Measurements from ENCODE around the gene APRT. TPM values are rescaled to one million over a fixed set of nuclear protein-coding genes. Genes with fewer than 3 reads are reported as not detected.
A peak's percentile ranks its signal among the peaks of the same experiment; 100 is the strongest.

The APRT gene
- total RNA-seq, 1 donor from 2014 or later = 153 TPM

DNA sequence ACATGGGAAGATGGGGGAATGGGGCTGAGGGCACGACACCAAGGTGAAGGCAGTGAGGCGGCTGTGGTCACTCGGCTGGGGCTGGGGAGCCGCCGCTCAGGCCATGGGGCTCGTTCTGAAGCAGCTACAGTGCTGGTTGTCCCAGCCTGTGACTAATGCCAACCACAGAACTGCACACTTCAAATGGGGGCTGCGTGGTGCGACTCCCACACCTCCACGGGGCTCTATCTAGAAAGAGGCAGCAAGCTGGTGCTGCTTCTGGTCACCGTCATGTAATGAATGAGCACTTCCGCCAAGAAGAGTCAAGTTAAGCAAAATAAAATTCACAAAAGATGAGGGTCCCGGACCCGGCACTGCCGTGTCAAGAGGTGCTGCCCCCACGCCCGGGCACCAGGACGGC is 25.1 kb upstream of the APRT start:
- Histone ChIP-seq H3K36me3 (ENCODE audit: control insufficient read depth, insufficient read depth, low read length) (peaks cover 19% of the 10 kb centered on the region), H3K4me3 (ENCODE audit: low read depth, low read length) (no peak overlapping the region), H3K27me3 (ENCODE audit: control insufficient read depth, insufficient read depth, low read length) (no peaks in the 10 kb centered on the region)
- FAIRE-seq (no peak), DNase-seq (ENCODE audit: low read depth) (no peak)
- TF ChIP-seq, protein P1, sequence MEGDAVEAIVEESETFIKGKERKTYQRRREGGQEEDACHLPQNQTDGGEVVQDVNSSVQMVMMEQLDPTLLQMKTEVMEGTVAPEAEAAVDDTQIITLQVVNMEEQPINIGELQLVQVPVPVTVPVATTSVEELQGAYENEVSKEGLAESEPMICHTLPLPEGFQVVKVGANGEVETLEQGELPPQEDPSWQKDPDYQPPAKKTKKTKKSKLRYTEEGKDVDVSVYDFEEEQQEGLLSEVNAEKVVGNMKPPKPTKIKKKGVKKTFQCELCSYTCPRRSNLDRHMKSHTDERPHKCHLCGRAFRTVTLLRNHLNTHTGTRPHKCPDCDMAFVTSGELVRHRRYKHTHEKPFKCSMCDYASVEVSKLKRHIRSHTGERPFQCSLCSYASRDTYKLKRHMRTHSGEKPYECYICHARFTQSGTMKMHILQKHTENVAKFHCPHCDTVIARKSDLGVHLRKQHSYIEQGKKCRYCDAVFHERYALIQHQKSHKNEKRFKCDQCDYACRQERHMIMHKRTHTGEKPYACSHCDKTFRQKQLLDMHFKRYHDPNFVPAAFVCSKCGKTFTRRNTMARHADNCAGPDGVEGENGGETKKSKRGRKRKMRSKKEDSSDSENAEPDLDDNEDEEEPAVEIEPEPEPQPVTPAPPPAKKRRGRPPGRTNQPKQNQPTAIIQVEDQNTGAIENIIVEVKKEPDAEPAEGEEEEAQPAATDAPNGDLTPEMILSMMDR (IDR thresholded peaks at IDR 0.05; ENCODE audit: insufficient read depth, low read length, severe bottlenecking) = no peak

DNA sequence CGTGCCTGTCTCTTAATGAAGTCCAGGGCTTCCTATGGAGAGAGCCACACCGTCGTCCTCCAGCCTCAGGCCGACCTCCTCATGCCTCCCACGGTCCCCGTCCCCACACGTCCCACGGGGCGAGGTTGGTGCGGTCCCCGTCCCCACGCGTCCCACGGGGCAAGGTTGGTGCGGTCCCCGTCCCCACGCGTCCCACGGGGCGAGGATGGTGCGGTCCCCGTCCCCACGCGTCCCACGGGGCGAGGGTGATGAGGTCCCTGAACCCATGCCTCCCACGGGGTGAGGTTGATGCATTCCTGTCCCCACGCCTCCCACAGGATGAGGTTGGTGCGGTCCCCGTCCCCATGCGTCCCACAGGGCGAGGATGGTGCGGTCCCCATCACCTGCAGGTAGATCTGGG is 24.1 kb upstream of the APRT start:
- peaks cover 19% of the 10 kb centered on the region for H3K36me3 ChIP-seq (ENCODE audit: control insufficient read depth, insufficient read depth, low read length)
- FAIRE-seq (no peak), DNase-seq (ENCODE audit: low read depth) (no peak)

DNA sequence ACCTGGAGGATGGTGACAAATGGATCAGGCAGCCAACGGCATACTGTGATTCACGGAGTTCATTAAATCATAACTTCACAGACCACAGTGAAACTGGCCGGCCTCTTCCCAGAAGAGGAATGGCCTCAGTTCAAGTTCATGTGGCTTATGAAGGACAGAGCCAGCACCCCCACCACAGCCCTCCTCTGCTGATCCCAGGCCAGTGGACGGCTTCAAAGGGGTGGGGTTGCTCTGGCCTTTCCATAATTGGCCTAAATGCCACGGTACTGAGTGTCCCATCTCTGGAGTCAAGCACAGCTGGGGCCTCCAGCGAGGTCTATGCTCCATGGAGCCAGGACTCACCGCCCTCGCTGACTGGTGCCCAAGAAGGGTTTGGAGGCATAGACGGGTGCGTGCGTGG is 23.7 kb upstream of the APRT start:
- Histone ChIP-seq H3K27me3 (ENCODE audit: control insufficient read depth, insufficient read depth, low read length) (no peaks in the 10 kb centered on the region), H3K36me3 (ENCODE audit: control insufficient read depth, insufficient read depth, low read length) (peaks cover 16% of the 10 kb centered on the region), H3K4me3 (ENCODE audit: low read depth, low read length) (no peak overlapping the region)
- no peak for DNase-seq (ENCODE audit: low read depth)
- TF ChIP-seq, protein P1 (IDR thresholded peaks at IDR 0.05; ENCODE audit: insufficient read depth, low read length, severe bottlenecking) = no peak
- no peak for FAIRE-seq

More for the DNA sequence above, 24.1 kb upstream of the APRT start:
- Histone ChIP-seq H3K4me3 (ENCODE audit: low read depth, low read length) (no peak overlapping the region), H3K27me3 (ENCODE audit: control insufficient read depth, insufficient read depth, low read length) (no peaks in the 10 kb centered on the region)
- TF ChIP-seq, protein P1 (IDR thresholded peaks at IDR 0.05; ENCODE audit: insufficient read depth, low read length, severe bottlenecking) = no peak

DNA sequence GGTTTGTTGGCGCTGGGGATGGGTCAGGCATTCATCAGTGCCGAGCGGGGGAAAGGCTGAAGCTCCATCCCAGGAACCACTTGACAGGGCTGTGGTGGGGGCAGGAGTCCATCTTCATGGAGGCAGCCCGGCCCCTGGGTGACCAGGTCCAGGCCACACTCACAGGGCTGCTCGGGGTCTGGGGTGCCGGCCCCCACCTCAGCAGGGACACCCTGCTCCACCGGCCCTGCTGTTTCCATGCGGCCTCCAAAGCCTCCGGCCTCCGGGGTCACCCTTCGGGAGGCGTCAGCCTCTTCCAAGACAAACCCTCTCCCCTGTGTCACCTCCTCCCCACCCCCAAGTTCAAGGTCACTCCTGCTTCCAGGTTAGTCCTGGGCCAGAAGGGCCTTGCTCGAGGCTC is 22.9 kb upstream of the APRT start:
- TF ChIP-seq, protein P1 (IDR thresholded peaks at IDR 0.05; ENCODE audit: insufficient read depth, low read length, severe bottlenecking) = no peak
- FAIRE-seq (no peak), DNase-seq (ENCODE audit: low read depth) (no peak)
- H3K4me3 ChIP-seq (ENCODE audit: low read depth, low read length) = no peak overlapping the region
- peaks cover 11% of the 10 kb centered on the region for H3K36me3 ChIP-seq (ENCODE audit: control insufficient read depth, insufficient read depth, low read length)
- H3K27me3 ChIP-seq (ENCODE audit: control insufficient read depth, insufficient read depth, low read length) = no peaks in the 10 kb centered on the region

DNA sequence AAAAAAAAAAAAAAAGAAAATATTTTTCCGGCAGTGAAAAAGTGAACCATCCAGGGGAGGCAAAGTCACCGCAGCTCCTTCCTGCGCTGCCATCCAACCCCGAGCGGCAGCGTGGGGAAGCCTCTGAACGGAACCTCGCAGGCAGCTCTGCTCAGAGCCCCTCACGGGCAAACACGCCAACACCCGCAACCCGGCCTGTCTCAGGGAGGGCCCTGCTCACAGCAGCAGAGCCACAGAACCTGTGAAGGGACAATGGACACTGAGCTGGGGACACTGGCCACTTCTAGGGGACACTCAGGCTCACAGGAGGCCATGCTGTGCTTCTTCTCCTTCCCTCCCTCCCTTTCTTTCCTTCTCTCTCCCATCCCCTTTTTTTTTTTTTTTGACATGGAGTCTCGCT is 21.4 kb upstream of the APRT start:
- FAIRE-seq (no peak), DNase-seq (ENCODE audit: low read depth) (no peak)
- H3K36me3 ChIP-seq (ENCODE audit: control insufficient read depth, insufficient read depth, low read length) = peaks cover 6% of the 10 kb centered on the region
- H3K4me3 ChIP-seq (ENCODE audit: low read depth, low read length) = no peak overlapping the region
- H3K27me3 ChIP-seq (ENCODE audit: control insufficient read depth, insufficient read depth, low read length) = no peaks in the 10 kb centered on the region
- TF ChIP-seq, protein P1 (IDR thresholded peaks at IDR 0.05; ENCODE audit: insufficient read depth, low read length, severe bottlenecking) = no peak

DNA sequence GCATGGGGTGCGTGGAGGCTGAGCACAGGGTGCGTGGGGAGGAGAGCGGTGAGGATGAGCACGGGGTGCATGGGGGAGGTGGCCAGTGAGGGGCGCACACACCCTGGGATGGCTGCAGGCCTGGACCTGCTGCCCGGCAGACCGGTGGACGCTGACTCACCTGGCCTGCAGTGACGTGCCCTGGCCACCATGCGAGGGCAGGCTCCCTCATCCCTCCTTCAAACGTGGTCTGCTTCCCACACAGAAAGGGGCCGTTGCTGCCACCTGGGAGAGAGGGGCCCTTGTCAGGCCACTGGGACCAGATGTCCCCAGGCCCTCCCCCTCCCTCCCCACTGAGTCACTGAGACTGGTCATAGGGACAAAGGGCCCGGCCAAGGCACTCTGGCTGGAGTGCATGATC is 20.1 kb upstream of the APRT start:
- TF ChIP-seq, protein P1 (IDR thresholded peaks at IDR 0.05; ENCODE audit: insufficient read depth, low read length, severe bottlenecking) = peak; percentile 37

More for the DNA sequence above, 20.1 kb upstream of the APRT start:
- H3K36me3 ChIP-seq (ENCODE audit: control insufficient read depth, insufficient read depth, low read length) = peaks cover 6% of the 10 kb centered on the region
- DNase-seq (ENCODE audit: low read depth) (peak; percentile 49), FAIRE-seq (no peak)
- H3K27me3 ChIP-seq (ENCODE audit: control insufficient read depth, insufficient read depth, low read length) = no peaks in the 10 kb centered on the region
- no peak overlapping the region for H3K4me3 ChIP-seq (ENCODE audit: low read depth, low read length)
